HepG2 (cell line): ENCODE measurements around the gene TPX2. TPM values are rescaled to one million over a fixed set of nuclear protein-coding genes. Genes with fewer than 3 reads are reported as not detected.

Experiments used
- ATF1 ChIP-seq: IDR thresholded peaks from 2 replicates; pipeline ENCODE4 v1.6.1; 2016; ENCODE audit warnings: mild to moderate bottlenecking, control low read depth
- ATM ChIP-seq: fragments of 450-650 bp; IDR thresholded peaks from 2 replicates; pipeline ENCODE4 v1.7.1; 2017; ENCODE audit warnings: mild to moderate bottlenecking, borderline replicate concordance
- CBX1 ChIP-seq: IDR thresholded peaks from one replicate; pipeline ENCODE4 v1.6.1; 2016; ENCODE audit warnings: antibody characterized with exemption, low read depth
- CHD2 ChIP-seq: IDR thresholded peaks from 2 replicates; pipeline ENCODE4 v1.6.1; 2011; ENCODE audit warnings: low read depth, low read length, improper control_type of control experiment
- ELF3 ChIP-seq: IDR thresholded peaks from 2 replicates; pipeline ENCODE4 v1.6.1; 2016; ENCODE audit warnings: missing genetic modification reagents, missing compliant biosample characterization
- ETV6 ChIP-seq: sonication (generic); formaldehyde crosslinking; conservative IDR thresholded peaks from 2 replicates; pipeline ENCODE4 v1.4.0; 2020; ENCODE audit warnings: missing genetic modification reagents
- FOXK2 ChIP-seq: fragments of 450-650 bp; IDR thresholded peaks from 2 replicates; pipeline ENCODE4 v1.6.1; 2016
- JUND ChIP-seq: sonication (generic); formaldehyde crosslinking; IDR thresholded peaks from 2 replicates; pipeline ENCODE4 v1.8.0; 2022; ENCODE audit warnings: mild to moderate bottlenecking, missing genetic modification reagents
- MEIS2 ChIP-seq: sonication (generic); formaldehyde crosslinking; IDR thresholded peaks from 2 replicates; pipeline ENCODE4 v1.9.0; 2021; ENCODE audit warnings: mild to moderate bottlenecking, missing genetic modification reagents
- MXD4 ChIP-seq: IDR thresholded peaks from 2 replicates; pipeline ENCODE4 v1.6.1; 2016; ENCODE audit warnings: mild to moderate bottlenecking, missing biosample characterization, missing genetic modification reagents
- PHF8 ChIP-seq: sonication (generic); formaldehyde crosslinking; IDR thresholded peaks from 2 replicates; pipeline ENCODE4 v1.5.0; 2020; ENCODE audit warnings: missing genetic modification reagents
- RXRB ChIP-seq: IDR thresholded peaks from 2 replicates; pipeline ENCODE4 v1.6.1; 2016; ENCODE audit warnings: borderline replicate concordance, missing genetic modification reagents, missing compliant biosample characterization
- SMARCE1 ChIP-seq: fragments of 450-650 bp; IDR thresholded peaks from 2 replicates; pipeline ENCODE4 v1.6.1; 2017; ENCODE audit warnings: borderline replicate concordance
- SRF ChIP-seq: IDR thresholded peaks from 2 replicates; pipeline ENCODE4 v1.6.1; 2011; ENCODE audit warnings: mild to moderate bottlenecking, low read depth, low read length, moderate library complexity
- ZFYVE20 ChIP-seq: sonication (generic); formaldehyde crosslinking; IDR thresholded peaks from 2 replicates; pipeline ENCODE4 v1.8.0; 2023; ENCODE audit warnings: low read depth, mild to moderate bottlenecking, moderate library complexity, missing genetic modification reagents, borderline replicate concordance
- ZNF317 ChIP-seq: sonication (generic); formaldehyde crosslinking; IDR thresholded peaks from 2 replicates; pipeline ENCODE4 v1.5.0; 2020; ENCODE audit warnings: mild to moderate bottlenecking, missing genetic modification reagents
- ZNF382 ChIP-seq: sonication (generic); formaldehyde crosslinking; IDR thresholded peaks from 2 replicates; pipeline ENCODE4 v1.5.0; 2020; ENCODE audit warnings: missing genetic modification reagents, mild to moderate bottlenecking, borderline replicate concordance
- ZNF644 ChIP-seq: IDR thresholded peaks from 2 replicates; pipeline ENCODE4 v1.6.1; 2016; ENCODE audit warnings: low read depth
- ZNF652 ChIP-seq: IDR thresholded peaks from 2 replicates; pipeline ENCODE4 v1.6.1; 2016; ENCODE audit warnings: low read depth, borderline replicate concordance
- ZNF678 ChIP-seq: sonication (generic); formaldehyde crosslinking; IDR thresholded peaks from 2 replicates; pipeline ENCODE4 v1.4.0; 2020; ENCODE audit warnings: mild to moderate bottlenecking, missing genetic modification reagents
- ZNF713 ChIP-seq: sonication (generic); formaldehyde crosslinking; IDR thresholded peaks from 2 replicates; pipeline ENCODE4 v1.4.0; 2020; ENCODE audit warnings: mild to moderate bottlenecking, missing genetic modification reagents
- ZNF816 ChIP-seq: sonication (generic); formaldehyde crosslinking; IDR thresholded peaks from 2 replicates; pipeline ENCODE4 v1.8.0; 2022; ENCODE audit warnings: missing genetic modification reagents, mild to moderate bottlenecking, borderline replicate concordance
- polyA plus RNA-seq, 8 experiments: library from polyadenylated mRNA; depleted of rRNA in 3 of 8; stranded (reverse) in 7 of 8; unstranded in 1 of 8; fragments of >200 nt; fragmentation: Illumina TruSeq in 4 of 8; extraction: Trizol in 4 of 8; gene quantifications; 2 replicates each; pipeline versions ENCODE4 v1.2.1 to v1.2.3, GENCODE V29; 2011 to 2016; ENCODE audit warnings: low read depth in 4 of 8, missing spikeins in 1 of 8, mixed read lengths in 1 of 8; ENCODE audit not compliant: insufficient read depth in 1 of 8
- total RNA-seq, 5 experiments: library from RNA; depleted of rRNA; stranded (reverse); fragments of >200 nt; fragmentation: Illumina TruSeq; extraction: Trizol; gene quantifications; 2 replicates each; pipeline ENCODE4 v1.2.3, GENCODE V29; 2016; ENCODE audit warnings: low read depth in 1 of 5
- TF ChIP-seq, protein P1 (sequence below): sonication (generic); formaldehyde crosslinking; IDR thresholded peaks from 2 replicates; pipeline ENCODE4 v1.5.1; 2020; ENCODE audit warnings: mild to moderate bottlenecking, missing genetic modification reagents, borderline replicate concordance
- TF ChIP-seq, protein P2 (sequence below): sonication (generic); formaldehyde crosslinking; IDR thresholded peaks from 2 replicates; pipeline ENCODE4 v1.8.1; 2023; ENCODE audit warnings: mild to moderate bottlenecking, missing genetic modification reagents, borderline replicate concordance
- TF ChIP-seq, protein P3 (sequence below): sonication (generic); formaldehyde crosslinking; IDR thresholded peaks from 2 replicates; pipeline ENCODE4 v1.4.0; 2020; ENCODE audit warnings: missing genetic modification reagents, borderline replicate concordance

The TPX2 gene
- total and polyA plus RNA-seq, 2 of the 13 experiments (the other 11 are each of a cell fraction or from before 2014, with no cell fraction given): 34.3 to 124 TPM

DNA sequence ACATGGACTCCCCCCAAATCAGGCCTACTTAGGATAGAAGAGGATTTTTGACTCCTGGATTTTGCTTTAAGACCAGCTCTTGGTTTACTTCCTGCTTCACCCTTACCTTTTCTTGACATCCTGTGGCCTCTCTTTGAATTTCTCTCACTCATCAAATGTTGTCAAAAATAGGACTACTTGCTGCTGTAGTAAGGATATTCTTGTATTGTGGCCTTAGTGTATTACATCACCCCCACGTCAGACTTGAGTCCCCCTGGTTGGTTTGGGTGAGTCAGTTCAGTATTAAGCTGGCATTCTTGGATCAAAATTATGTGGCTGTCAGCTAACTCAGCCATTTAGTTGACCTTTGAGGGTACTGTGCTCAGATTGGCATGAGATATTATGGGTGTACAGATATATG is 1.1 kb downstream of the TPX2 start (continued):
- TF ChIP-seq, protein P1, sequence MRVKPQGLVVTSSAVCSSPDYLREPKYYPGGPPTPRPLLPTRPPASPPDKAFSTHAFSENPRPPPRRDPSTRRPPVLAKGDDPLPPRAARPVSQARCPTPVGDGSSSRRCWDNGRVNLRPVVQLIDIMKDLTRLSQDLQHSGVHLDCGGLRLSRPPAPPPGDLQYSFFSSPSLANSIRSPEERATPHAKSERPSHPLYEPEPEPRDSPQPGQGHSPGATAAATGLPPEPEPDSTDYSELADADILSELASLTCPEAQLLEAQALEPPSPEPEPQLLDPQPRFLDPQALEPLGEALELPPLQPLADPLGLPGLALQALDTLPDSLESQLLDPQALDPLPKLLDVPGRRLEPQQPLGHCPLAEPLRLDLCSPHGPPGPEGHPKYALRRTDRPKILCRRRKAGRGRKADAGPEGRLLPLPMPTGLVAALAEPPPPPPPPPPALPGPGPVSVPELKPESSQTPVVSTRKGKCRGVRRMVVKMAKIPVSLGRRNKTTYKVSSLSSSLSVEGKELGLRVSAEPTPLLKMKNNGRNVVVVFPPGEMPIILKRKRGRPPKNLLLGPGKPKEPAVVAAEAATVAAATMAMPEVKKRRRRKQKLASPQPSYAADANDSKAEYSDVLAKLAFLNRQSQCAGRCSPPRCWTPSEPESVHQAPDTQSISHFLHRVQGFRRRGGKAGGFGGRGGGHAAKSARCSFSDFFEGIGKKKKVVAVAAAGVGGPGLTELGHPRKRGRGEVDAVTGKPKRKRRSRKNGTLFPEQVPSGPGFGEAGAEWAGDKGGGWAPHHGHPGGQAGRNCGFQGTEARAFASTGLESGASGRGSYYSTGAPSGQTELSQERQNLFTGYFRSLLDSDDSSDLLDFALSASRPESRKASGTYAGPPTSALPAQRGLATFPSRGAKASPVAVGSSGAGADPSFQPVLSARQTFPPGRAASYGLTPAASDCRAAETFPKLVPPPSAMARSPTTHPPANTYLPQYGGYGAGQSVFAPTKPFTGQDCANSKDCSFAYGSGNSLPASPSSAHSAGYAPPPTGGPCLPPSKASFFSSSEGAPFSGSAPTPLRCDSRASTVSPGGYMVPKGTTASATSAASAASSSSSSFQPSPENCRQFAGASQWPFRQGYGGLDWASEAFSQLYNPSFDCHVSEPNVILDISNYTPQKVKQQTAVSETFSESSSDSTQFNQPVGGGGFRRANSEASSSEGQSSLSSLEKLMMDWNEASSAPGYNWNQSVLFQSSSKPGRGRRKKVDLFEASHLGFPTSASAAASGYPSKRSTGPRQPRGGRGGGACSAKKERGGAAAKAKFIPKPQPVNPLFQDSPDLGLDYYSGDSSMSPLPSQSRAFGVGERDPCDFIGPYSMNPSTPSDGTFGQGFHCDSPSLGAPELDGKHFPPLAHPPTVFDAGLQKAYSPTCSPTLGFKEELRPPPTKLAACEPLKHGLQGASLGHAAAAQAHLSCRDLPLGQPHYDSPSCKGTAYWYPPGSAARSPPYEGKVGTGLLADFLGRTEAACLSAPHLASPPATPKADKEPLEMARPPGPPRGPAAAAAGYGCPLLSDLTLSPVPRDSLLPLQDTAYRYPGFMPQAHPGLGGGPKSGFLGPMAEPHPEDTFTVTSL: no peak
- TF ChIP-seq FOXK2 (no peak), CBX1 (no peak), ATM (no peak), ZNF678 (CRISPR knock-in tag) (no peak), ZNF317 (CRISPR knock-in tag) (0 out of 2 replicates have a peak, but pooled peaks have one; percentile 57), PHF8 (CRISPR knock-in tag) (no peak; the same call in 1 of the 2 replicates), MXD4 (CRISPR knock-in tag) (no peak), ZNF816 (CRISPR knock-in tag) (no peak), SRF (no peak), ZFYVE20 (no peak), JUND (CRISPR knock-in tag) (no peak), MEIS2 (CRISPR knock-in tag) (no peak), ZNF382 (CRISPR knock-in tag) (no peak), ZNF713 (no peak), CHD2 (no peak), ELF3 (peak; percentile 13; the same call in 1 of the 2 replicates), RXRB (CRISPR knock-in tag) (no peak; the same call in 1 of the 2 replicates), ZNF644 (no peak), ZNF652 (CRISPR knock-in tag) (no peak), SMARCE1 (no peak), ETV6 (CRISPR knock-in tag) (no peak), ATF1 (peak; percentile 44)
- TF ChIP-seq, protein P2, sequence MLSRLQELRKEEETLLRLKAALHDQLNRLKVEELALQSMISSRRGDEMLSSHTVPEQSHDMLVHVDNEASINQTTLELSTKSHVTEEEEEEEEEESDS (CRISPR knock-in tag): no peak
- TF ChIP-seq, protein P3, sequence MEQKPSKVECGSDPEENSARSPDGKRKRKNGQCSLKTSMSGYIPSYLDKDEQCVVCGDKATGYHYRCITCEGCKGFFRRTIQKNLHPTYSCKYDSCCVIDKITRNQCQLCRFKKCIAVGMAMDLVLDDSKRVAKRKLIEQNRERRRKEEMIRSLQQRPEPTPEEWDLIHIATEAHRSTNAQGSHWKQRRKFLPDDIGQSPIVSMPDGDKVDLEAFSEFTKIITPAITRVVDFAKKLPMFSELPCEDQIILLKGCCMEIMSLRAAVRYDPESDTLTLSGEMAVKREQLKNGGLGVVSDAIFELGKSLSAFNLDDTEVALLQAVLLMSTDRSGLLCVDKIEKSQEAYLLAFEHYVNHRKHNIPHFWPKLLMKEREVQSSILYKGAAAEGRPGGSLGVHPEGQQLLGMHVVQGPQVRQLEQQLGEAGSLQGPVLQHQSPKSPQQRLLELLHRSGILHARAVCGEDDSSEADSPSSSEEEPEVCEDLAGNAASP: 0 out of 2 replicates have a peak, but pooled peaks have one; percentile 28
